Liver (tissue), 3 donors: Measurements from ENCODE around the gene TMCO4.

Source experiments
- CTCF ChIP-seq: fragments of 150-350 bp; IDR thresholded peaks from 2 replicates; pipeline ENCODE4 v1.5.1; 2017; ENCODE audit warnings: improper control_type of control experiment, low read depth, low read length; ENCODE audit not compliant: missing input control
- FOXA1 ChIP-seq: IDR thresholded peaks from 2 replicates; pipeline ENCODE4 v1.6.1; 2016; ENCODE audit warnings: antibody characterized with exemption
- GABPA ChIP-seq, 2 donors: IDR thresholded peaks in 1 of 2; conservative IDR thresholded peaks in 1 of 2; 2 replicates each; pipeline ENCODE4 v1.6.1; 2016; ENCODE audit warnings: antibody characterized with exemption in 2 of 2, mild to moderate bottlenecking in 1 of 2, moderate library complexity in 1 of 2
- RXRA ChIP-seq, 2 donors: IDR thresholded peaks; 2 replicates each; pipeline ENCODE4 v1.6.1; 2017 to 2018; ENCODE audit warnings: antibody characterized with exemption in 2 of 2, mild to moderate bottlenecking in 1 of 2
- SP1 ChIP-seq: IDR thresholded peaks from 2 replicates; pipeline ENCODE4 v1.6.1; 2018; ENCODE audit warnings: antibody characterized with exemption, mild to moderate bottlenecking
- TAF1 ChIP-seq: conservative IDR thresholded peaks from 2 replicates; pipeline ENCODE4 v1.6.1; 2016; ENCODE audit warnings: antibody characterized with exemption, mild to moderate bottlenecking
- YY1 ChIP-seq: IDR thresholded peaks from 2 replicates; pipeline ENCODE4 v1.6.1; 2016; ENCODE audit warnings: antibody characterized with exemption, mild to moderate bottlenecking
- ZBTB33 ChIP-seq: IDR thresholded peaks from 2 replicates; pipeline ENCODE4 v1.6.1; 2016; ENCODE audit warnings: antibody characterized with exemption
- TF ChIP-seq, protein P1 (sequence below): IDR thresholded peaks from 2 replicates; pipeline ENCODE4 v1.6.1; 2016; ENCODE audit warnings: antibody characterized with exemption, mild to moderate bottlenecking
- TF ChIP-seq, protein P2 (sequence below): IDR thresholded peaks from 2 replicates; pipeline ENCODE4 v1.6.1; 2016; ENCODE audit warnings: antibody characterized with exemption
- donor health status: healthy.
- donor health status: healthy.

DNA sequence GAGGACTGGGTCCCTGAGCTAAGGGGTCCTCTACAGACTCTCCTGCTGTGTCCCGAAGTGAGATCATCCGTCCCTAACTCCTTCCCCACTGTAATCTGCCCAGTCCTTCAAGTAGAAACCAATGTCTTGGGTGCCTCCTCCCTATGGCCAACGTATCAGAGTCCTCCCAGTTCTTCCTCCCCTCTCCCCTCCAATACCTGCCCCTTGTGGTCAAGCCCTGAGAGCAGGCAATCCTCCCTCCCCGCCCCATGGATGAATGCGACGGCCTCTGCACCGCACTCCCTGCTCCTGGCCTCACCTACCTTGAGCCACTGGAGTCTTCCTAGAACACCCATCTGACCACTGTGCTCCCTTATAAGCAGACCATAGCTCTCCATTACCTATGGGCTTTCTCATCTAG lies 103.9 kb downstream of the TMCO4 start:
- TF ChIP-seq, protein P1, sequence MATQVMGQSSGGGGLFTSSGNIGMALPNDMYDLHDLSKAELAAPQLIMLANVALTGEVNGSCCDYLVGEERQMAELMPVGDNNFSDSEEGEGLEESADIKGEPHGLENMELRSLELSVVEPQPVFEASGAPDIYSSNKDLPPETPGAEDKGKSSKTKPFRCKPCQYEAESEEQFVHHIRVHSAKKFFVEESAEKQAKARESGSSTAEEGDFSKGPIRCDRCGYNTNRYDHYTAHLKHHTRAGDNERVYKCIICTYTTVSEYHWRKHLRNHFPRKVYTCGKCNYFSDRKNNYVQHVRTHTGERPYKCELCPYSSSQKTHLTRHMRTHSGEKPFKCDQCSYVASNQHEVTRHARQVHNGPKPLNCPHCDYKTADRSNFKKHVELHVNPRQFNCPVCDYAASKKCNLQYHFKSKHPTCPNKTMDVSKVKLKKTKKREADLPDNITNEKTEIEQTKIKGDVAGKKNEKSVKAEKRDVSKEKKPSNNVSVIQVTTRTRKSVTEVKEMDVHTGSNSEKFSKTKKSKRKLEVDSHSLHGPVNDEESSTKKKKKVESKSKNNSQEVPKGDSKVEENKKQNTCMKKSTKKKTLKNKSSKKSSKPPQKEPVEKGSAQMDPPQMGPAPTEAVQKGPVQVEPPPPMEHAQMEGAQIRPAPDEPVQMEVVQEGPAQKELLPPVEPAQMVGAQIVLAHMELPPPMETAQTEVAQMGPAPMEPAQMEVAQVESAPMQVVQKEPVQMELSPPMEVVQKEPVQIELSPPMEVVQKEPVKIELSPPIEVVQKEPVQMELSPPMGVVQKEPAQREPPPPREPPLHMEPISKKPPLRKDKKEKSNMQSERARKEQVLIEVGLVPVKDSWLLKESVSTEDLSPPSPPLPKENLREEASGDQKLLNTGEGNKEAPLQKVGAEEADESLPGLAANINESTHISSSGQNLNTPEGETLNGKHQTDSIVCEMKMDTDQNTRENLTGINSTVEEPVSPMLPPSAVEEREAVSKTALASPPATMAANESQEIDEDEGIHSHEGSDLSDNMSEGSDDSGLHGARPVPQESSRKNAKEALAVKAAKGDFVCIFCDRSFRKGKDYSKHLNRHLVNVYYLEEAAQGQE, result no peak
- TF ChIP-seq CTCF, result no peak
- TF ChIP-seq FOXA1, result no peak
- TF ChIP-seq GABPA (IDR thresholded peaks at IDR 0.05 in 1 of 2, conservative IDR thresholded peaks at IDR 0.05 in 1 of 2), result no peak
- no peak for TF ChIP-seq YY1
- TF ChIP-seq TAF1, result no peak
- TF ChIP-seq, protein P2, sequence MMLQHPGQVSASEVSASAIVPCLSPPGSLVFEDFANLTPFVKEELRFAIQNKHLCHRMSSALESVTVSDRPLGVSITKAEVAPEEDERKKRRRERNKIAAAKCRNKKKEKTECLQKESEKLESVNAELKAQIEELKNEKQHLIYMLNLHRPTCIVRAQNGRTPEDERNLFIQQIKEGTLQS, result no peak
- no peak for TF ChIP-seq SP1
- no peak for TF ChIP-seq ZBTB33
- no peak for TF ChIP-seq RXRA (IDR thresholded peaks at IDR 0.05)
